Measurements from ENCODE around the gene RBM10.
A peak's percentile ranks its signal among the peaks of the same experiment; 100 is the strongest.

The RBM10 gene

DNA sequence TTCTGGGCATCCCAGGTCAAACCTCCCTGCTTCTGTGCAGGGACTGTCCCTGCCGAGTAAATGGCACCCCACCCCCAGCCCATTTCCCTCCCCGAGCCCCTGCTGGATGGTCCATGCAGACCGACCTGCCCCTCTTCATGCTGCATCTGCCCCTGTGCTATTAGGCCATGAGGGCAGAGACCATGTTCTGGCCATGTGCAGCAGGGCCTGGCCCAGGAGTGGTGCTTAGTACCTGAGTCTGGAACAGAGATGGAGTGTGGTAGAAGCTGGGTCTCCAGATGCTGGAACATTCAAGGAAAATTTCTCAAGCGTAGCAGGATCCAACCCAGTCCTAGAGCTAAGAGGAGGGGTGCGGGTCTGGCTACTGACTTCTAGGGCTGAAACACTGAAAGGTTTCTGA, 33.3 kb downstream of the RBM10 start:
- DNase-seq, result no peak

DNA sequence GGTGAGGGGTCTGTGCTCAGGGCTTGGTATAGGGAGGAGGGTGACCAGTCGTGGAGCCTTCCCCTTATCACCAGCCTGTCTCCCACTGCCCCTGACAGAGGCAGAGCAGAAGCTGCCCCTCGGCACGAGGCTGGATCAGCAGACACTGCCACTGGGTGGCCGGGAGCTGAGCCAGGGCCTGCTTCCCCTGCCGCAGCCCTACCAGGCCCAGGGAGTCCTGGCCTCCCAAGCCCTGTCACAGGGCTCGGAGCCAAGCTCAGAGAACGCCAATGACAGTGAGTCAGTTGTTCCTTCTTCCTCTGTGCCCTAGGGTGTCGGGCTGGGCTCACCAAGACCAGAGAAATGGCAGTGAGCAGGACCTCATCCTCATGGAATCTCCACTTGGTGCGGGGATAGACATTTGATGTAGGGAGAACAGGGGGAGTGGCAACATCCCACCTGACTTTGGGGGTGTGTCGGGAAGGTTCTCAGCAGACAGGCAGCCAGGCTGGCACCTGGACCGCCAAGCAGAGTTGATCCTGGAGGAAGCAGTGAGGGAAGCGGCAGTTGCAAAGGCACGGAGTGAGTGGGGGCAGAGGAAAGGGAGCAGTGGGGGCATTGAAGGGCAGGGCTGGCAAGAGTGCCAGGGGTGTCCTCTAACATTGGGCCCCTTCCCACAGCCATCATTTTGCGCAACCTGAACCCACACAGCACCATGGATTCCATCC, 34.4 kb downstream of the RBM10 start:
- peak in 12 of 14 donors; percentile 1 to 77 (median 41) for DNase-seq

DNA sequence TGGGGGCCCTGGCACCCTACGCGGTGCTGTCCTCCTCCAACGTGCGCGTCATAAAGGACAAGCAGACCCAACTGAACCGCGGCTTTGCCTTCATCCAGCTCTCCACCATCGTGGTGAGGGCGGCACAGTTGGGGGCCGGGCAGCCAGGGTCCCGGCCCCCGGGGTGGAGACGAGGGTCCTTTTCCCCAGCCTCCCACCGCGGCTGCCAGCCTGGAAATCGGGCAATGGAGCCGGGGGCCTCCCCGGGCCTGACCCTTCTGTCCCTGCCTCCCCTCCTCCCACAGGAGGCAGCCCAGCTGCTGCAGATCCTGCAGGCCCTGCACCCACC, 34.9 kb downstream of the RBM10 start:
- DNase-seq, result no peak

DNA sequence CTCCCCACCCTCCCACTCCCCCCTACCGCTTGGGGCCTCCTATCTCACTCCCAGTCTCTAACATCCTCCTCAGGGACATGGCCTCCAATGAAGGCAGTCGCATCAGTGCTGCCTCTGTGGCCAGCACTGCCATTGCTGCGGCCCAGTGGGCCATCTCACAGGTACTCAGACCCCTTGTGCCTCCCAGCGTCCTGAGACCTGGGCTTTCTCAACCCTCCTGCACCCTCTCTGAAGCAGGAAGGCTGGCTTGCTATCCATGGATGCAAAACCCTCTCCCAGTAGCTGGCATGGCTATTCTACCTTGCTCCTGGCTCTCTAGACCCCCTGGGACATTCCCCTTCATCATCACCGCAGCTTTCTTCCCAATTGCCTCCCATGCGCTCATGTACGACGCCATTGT, 35.3 kb downstream of the RBM10 start:
- DNase-seq, result no peak

DNA sequence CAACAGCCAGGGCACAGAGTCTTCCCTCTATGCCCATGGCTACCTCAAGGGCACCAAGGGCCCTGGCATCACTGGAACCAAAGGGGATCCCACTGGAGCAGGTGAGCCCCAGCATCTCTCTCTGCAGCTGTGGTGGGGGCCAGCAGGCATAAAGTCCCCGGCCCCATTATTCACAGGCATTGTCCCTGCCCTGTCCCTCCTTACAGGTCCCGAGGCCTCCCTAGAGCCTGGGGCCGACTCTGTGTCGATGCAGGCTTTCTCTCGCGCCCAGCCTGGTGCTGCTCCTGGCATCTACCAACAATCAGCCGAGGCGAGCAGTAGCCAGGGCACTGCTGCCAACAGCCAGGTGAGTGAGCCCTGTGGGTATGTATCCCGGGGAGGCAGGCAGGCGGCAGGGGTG, 36.3 kb downstream of the RBM10 start:
- no peak for DNase-seq

DNA sequence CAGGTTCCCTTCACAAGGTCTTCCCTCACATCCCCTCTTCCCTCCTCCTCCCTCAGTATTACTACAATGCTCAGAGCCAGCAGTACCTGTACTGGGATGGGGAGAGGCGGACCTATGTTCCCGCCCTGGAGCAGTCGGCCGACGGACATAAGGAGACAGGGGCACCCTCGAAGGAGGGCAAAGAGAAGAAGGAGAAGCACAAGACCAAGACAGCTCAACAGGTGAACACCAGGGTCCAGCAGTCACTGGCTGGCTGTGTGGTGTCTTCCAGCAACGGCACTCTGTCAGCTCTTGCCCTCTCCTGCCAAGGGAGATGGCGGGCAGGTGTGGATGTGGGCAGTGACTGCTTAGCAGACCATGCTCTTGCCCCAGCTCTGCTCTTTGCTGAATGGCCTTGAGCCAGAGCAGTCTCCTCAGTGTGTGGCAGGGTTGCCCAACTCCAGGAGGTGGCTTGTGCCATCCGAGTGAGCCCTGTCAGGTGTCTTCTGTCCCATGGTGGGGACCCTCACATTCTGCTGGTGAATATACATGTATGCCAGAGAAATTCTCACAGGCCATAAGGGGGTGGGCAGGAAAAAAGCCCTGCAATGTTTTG, 37.2 kb downstream of the RBM10 start:
- DNase-seq, result no peak

DNA sequence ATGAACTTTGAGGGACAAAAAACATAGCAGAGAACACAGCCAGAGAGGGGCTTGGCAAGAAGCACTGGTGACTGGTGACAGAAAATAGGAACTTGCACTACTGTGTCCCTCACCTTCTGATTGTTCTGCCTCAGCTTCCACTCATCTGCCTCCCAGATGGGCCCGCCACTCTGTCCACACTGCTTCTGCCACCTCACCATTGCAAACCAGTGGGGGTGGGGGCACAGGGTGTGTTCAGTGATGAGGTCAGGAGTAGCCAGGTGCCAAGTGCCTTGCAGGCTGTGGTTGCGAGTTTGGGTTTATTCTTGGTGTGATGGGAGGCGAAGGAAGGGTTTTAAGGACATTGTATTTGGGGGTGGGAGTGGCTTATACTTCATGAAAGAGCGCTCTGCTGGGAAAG, 39.5 kb downstream of the RBM10 start:
- DNase-seq, result no peak

DNA sequence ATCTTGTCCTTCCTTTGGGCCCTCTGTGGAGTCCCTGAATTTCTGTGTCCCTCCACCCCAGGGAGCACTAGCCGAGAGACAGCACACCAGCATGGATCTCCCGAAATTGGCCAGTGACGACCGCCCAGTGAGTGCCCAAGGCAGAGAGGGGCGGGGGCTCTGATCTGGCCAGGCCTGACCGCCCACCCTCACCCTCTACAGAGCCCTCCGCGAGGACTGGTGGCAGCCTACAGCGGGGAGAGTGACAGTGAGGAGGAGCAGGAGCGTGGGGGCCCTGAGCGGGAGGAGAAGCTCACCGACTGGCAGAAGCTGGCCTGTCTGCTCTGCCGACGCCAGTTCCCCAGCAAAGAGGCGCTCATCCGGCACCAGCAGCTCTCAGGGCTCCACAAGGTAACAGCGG, 40.2 kb downstream of the RBM10 start:
- DNase-seq, result no peak

DNA sequence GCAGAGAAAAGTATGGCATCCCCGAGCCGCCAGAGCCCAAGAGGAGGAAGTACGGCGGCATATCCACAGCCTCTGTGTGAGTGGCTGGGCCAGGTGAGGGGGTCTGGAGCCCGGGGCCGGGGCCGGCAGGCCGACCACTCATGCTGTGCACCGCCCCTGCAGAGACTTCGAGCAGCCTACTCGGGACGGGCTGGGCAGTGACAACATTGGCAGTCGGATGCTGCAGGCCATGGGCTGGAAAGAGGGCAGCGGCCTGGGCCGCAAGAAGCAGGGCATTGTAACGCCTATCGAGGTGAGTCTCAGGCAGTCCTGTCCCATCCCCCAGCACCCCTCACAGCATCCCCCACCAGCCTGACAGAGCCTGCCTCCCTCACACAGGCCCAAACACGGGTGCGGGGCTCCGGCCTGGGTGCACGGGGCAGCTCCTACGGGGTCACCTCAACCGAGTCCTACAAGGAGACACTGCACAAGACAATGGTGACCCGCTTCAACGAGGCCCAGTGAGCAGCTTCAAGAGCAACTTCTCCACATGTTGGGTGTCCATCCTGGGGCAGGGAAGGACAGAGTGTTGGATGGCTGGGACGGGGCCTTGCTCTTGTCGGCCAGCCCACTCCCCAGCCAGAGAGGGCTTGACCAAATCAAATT, 41.2 kb downstream of the RBM10 start:
- DNase-seq, result no peak

DNA sequence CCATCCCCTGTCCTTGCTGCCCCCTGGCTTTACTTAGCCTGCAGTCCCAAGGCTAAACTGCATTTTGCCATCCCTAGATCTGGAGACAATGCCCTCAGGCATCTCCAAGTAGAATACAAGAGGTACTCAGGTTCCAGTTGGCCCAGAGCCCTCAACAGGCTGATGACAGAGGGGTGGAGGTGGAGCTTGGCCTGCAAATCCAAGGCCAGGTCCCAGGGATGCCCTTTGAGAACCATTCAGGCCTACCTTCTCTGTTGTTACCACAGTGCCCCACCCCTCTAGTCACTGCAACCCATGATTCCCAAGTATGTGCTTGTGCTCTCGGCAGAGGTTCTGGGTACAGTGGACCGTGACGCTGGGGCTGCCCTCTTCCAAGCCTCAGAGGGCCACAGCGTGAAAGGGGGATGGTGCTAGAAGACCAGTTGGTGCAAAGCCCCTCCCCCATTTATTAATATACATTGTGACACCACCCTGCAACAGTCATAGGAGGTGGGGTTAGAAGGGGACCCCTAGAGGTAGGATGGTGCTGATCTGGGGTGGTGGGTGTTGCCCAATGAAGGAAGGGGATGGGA, 42.2 kb downstream of the RBM10 start:
- DNase-seq, result no peak

DNA sequence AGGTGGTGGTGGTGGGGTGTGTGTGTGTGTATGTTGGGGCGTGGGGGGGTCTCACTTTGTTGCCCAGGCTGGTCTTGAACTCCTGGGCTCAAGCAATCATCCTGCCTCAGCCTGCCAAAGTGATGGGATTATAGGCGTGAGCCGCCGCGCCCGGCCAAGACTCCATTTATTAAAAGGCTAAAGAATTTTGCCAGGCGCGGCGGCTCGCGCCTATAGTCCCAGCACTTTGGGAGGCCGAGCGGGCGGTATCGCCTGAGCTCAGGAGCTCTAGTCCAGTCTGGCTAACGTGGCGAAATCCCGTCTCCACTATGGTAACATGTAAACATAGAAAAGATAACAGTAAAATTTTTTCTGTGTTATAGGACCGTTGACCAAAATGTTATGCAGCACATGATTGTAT, 44.9 kb downstream of the RBM10 start:
- no peak for DNase-seq

DNA sequence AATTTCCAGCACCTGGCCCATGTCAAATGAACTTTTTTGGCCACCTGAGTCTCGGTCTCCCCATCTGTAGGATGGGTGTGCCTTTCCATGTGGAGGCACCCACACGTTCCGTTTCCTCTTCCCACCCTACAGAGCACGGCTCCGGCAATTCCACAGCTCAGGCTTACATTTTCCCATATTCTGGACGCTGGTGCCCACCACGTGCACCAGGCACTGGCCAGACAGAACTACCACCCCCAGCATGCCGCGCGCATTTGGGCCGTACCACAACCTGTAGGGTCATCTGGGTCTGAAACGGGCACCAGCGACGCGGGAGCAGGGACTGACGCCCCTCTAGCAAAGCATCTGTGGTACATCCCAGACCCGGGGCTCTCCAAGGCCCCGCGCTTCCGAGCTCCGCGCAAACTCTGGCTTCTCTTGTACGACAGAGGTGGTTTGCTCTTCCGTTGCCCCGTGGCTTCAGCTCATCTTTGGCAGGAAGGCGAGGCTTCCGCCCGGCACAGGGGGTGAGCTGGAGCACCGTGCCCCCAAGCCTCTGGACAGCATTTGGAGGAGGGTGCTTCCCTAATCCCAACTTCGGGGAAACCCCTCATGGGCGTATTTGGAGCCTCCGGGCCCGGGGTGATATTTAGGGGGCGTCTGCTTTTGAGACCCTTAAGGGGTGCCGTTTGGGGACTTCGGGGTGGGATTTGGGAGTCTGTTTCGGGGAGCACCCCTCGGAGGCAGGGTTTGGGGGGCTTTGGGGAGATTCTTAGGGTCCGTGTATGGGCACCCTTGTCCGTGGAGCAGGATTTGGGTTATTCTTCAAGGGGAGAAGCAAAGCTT, 45.6 kb downstream of the RBM10 start:
- DNase-seq, result peak; percentile 9 to 84 (median 73)

DNA sequence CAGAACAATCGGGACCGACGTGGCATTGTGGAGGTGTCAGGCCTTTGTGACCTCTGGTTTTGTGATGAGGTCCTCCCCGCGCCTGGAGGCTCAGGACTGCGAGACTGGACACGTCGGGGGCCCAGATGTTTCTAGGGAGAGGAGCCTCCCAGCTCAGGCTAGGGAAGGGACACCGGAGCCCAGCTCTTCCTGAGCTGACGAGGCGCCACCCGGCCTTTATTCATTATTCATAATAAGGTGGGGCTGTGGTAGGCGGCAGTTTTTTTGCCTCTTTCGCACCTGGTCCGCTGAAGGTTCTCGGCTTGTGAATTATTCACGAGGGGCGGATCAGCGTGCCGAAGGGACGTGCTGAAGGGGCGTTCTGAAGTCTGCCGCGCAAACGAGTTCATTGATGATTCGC, 46.3 kb downstream of the RBM10 start:
- peak in 1 of 14 donors; percentile 21 for DNase-seq

DNA sequence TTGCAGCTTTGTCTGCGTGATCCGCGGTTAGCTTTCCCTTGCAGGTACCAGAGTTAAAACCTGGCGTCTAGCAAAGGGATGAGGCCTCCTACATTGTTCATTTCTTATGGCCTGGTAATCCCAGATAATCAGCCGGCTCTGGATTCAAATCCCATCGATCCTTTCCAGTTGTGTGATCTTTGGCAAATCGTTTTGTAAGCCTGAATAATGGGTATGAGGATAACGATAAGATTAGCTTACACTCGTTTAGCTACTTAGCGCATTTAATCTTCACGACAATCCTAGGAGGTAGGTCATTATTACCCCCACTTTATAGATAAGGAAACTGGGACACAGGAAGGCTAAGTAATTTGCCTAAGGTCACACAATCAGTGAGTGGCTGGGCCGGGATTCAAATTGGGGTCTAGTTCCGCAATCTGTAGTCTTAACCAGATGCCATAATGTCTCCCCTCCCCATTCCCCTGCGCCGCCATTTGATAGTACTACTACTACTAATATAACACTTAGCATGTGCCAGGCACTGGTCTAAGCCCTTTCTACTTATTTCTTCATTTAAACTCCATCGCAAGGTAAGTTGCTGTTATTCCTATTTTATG, 46.9 kb downstream of the RBM10 start:
- DNase-seq, result no peak

DNA sequence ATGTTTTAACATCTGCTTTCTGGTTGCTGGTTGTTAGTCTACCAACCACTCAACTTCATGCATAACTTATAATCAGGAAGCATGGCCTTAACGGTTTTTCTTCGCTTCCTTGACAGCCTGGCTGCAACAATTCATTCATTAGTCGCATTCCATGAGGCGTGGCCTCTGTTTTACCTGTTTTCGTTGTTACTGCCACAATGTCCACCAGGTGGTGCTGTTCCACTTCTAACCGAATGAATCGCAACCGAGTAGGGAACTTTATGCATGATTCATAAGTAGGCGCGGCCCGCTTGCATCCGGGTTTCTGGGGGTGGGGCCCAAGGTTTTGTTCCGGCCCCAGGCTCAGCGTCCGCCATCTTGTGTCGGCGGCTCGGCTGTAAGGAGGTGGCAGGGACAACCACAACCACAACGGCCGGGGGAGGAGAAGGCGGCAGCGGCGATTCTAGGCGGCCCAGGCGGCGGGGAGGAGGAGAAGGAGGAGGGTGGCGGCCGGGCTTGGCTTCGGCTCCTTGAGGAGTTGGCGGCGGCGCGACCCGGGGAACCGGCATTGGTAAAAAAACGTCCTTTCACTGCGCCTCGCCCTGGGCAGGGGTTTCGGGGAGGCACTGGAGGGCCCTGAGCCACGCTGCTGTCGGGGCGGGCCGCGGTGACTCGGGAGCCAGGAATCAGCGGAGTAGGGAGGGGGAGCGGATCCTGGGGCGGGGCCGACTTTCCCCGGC, 48.6 kb downstream of the RBM10 start, which contains the start of gene UBA1:
UBA1 (plus strand) TSS at position 355 of the 719 bp plus-strand sequence. CDS start 4,974 bp downstream, outside the sequence.
- peak; percentile 59 to 98 (median 94) for DNase-seq

DNA sequence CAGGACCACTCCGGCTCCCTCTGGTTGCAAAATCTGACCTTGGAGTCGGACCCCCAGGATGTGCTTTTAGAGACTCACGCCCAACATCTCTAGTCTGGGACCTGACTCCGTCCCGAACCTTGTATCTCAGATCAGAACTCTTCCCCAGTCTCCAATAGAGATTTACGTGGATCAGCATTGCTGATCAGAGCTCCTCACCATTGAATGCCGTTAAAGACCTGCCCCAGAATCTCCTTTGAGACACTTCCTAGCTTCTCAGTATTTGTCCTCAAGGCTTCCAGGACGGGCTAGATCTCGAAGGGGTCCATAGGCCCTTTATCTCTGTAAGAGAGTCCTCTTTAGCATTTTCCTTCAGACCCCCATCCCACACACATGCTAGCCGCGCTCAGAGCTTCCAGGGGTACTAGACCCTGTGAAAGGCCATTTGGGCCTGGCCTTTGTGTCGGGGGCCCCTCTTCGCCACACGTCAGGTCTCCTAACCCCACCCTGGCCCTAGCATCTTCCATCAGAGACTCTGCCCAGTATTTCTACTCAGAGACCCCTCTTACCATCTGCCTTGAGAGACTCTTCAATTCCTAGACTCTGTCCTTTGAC, 49.3 kb downstream of the RBM10 start:
- no peak for DNase-seq

DNA sequence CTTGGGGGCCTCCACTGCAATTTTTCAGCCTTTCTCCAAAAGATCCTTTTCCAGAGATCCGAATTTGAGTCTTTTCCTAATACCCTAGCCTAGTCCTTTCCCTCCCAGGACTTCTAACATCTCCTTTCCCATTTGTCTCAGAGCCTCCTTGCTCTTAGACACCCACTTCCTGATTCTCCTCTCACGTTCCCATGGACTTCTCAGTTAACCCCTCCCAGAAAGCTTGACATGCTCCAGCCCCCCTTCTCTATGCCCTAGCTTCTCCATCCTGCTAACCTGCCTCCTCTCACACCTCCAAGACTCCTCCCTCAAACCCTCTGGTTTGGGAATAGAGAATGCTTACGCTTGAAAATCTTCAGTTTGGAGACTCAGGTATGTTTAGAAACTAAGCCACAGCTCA, 51.1 kb downstream of the RBM10 start:
- no peak for DNase-seq

DNA sequence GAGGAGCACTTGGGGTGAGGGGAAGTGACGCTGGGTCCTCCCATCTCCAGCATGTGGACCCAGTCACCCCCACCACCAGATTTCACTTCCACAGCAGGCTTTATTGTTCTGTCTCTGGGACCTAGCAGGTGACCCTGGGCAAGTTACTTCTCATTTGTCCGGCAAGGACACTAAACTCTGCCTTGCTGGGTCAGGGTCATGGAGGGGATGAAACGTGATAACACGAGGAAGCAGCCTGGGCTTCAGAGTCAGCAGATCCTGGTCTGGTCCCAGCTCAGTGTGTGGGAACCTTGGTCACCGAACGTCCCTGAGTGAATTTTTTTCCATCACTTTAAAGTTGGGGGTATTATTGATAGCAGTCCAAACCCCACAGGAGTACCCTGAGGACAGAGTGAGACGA, 52.5 kb downstream of the RBM10 start:
- no peak for DNase-seq

DNA sequence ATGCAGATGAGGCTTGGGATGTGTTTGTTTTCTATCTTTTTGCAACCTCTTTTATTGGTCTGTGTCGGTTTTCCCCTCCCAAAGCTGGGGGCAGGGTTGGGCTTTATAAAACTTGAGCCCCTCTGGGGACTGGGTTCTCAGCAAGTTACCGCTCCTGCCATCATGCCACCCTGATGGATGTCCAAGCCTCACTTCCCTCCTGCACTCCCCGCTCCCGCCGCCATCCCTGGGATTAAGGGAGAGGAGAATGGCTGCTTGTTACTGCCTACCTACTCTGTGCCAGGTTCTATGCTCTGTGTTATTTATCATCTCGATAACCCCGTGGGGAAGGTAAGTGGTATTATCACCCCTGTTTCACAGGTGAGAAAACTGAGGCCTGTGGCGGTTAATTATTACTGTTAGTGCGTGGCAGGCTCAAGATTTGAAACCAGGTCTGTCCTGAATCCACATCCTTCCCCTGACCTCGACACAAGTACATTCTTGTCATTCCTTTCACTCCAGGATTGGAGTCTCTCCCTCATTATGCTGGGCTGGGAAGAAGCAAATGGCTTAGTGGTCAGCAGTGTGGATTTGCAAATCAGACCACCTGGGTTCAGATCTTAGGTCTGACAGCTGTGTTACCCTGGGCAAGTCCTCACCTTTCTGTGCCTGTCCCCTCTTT, 53.1 kb downstream of the RBM10 start:
- DNase-seq, result no peak

DNA sequence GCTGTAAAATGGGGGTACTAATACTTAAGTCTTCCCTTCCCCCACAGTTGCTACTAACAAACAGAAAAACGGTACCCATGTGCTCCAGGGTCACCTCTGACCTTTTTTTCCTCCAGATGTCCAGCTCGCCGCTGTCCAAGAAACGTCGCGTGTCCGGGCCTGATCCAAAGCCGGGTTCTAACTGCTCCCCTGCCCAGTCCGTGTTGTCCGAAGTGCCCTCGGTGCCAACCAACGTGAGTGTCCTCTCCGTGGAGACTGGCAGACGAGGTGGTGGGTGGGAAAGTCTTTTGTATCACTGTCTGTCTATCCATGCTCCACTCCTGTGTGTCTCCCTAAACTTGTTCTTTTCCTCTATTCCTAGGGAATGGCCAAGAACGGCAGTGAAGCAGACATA, 53.7 kb downstream of the RBM10 start:
- no peak for DNase-seq

DNA sequence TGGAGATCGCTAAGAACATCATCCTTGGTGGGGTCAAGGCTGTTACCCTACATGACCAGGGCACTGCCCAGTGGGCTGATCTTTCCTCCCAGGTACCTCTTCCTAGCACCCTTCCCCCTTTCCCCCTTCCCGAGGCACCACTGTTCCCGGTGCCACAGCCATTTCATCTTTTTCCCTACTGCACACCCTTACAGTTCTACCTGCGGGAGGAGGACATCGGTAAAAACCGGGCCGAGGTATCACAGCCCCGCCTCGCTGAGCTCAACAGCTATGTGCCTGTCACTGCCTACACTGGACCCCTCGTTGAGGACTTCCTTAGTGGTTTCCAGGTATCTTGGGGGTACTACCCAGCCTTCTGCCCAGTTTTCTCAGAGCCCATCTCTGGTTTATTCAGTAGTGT, 54.3 kb downstream of the RBM10 start:
- no peak for DNase-seq

Data from C1 segment of cervical spinal cord (tissue), 14 donors.